RPMI8226 (cell line): ENCODE results near the gene SIRT7.

Experiments used
- DNase-seq: peaks from one replicate; pipeline ENCODE4 v3.0.0-alpha.2; 2015

SIRT7 gene

DNA sequence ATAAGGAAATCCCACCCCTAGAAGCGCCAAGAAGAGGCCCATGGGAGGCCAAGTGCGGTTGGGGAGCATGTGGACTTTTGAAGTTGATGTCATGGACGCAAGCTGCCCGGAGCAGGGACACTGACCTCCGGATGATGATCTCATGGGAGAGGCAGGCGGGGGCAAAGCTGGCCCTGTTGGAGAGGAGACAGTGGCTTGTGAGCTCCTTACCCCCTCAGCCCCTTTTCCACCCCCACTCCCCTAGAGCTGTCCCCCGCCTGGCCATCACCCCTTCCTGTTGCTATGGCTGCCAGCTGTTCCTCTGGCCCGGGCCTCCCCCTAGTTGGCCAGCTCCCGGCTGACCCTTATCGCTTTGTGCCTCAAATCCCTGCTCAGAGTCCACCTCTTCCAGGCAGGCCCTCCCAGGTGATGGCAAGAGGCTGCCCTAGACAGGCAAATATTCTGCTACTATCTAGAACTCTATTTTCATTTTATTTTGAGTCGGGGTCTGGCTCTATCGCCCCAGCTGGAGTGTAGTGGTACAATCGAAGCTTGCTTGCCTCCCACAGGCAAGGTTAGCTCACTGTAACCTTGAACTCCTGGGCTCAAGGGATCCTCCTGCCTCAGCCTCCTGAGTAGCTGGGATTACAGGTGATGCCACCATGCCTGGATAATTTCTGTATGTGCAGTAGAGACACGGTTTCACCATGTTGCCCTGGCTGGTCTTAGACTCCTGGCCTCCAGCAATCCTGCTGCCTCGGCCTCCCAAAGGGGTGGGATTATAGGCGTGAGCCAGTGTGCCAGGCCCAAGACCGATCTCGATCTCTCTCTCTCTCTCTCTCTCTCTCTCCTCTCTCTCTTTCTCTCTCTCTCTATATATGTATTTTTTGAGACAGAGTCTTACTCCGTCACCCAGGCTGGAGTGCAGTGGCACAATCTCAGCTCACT is 36.4 kb upstream of the SIRT7 start:
- no peak for DNase-seq

DNA sequence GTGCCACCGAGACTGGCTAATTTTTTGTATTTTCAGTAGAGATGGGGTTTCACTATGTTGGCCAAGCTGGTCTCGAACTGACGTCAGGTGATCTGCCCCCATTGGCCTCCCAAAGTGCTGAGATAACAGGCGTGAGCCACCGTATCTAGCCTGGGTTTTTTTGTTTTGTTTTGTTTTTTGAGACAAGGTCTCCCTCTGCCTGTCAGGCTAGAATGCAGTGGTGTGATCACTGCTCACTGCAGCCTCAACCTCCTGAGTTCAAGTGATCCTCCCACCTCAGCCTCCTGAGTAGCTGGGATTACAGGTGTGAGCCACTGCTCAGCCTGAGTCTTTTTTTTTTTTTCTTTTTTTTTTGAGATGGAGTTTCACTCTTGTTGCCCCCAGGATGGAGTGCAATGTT is 35.5 kb upstream of the SIRT7 start:
- DNase-seq, result peak; percentile 47

DNA sequence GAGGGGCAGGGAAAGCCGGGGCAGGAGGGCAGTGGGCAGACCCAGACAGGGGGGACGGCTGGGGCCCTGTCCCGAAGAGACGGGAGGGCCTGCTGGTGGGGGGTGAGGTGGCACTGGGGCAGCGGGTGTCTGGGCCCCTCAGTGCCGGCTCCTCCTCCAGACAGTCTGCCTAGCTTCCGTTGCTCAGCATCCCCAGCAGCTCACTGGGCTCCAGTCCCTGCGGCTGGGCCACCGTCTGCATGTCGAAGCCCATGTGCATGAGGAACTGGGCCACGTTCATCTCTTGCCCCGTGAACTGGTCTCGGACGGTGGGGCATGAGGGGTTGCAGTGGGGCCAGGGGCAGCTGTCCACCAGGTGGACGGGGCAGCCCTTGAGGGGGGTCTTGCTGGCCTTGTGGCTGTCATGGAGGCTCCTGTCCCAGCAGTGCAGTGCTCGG is 34.8 kb upstream of the SIRT7 start:
- DNase-seq, result no peak

- DNase-seq, result no peak
Measured at GRCh38 chr17:81951785-81952684, 34.1 kb upstream of the SIRT7 start.

DNA sequence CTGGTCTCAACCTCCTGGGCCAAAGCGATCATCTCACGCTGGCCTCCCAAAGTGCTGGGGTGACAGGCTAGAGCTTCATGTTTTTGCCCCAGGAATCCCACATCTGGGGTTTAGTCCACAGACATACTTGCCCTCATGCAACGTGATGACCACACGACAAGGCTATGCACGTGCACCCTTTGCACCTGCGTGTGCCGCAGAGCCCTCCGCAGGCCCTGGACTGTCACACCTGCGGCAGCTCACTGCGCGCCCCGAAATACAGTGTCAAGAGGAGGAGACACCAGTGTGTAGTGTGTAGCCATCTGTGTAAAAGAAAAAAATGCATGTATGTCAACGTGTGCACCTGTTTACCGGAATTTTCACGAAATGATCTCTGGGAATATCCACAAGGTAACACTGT is 32.5 kb upstream of the SIRT7 start:
- no peak for DNase-seq

- DNase-seq, result no peak
Measured at GRCh38 chr17:81948635-81949378, 30.8 kb upstream of the SIRT7 start.

DNA sequence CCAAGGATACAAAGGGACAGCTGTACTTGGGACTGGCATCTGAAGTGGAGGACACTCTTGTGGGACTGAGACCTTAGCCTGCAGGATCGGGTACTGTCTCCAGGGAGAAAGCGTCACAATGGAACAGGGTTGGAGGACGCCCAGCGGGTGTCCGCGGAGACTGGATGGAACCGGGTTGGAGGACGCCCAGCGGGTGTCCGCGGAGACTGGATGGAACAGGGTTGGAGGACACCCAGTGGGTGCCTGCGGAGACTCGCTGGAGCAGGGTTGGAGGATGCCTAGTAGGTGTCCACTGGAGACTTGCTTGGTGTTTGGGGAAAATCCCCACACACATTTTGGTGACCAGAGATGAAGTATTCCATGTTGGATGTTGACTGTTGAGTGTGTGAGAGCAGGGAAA is 29.2 kb upstream of the SIRT7 start, which contains the start of gene MYADML2:
MYADML2 (minus strand) TSS at position 45 of the 400 bp plus-strand sequence. CDS start 5,492 bp downstream, outside the sequence.
- DNase-seq, result no peak

DNA sequence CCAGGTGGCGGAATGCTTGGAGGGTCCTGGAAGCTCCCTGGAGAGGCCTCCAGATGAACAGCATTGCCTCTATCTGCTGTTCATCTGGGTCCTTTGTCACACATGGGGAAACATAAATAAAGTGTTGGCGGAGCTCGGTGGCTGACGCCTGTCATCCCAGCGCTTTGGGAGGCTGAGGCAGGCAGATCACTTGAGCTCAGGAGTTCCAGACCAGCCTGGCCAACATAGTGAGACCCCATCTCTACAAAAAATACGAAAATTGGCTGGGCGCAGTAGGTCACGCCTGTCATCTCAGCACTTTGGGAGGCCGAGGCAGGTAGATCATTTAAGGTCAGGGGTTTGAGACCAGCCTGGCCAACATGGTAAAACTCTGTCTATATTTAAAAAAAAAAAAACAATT is 26.9 kb upstream of the SIRT7 start:
- no peak for DNase-seq

DNA sequence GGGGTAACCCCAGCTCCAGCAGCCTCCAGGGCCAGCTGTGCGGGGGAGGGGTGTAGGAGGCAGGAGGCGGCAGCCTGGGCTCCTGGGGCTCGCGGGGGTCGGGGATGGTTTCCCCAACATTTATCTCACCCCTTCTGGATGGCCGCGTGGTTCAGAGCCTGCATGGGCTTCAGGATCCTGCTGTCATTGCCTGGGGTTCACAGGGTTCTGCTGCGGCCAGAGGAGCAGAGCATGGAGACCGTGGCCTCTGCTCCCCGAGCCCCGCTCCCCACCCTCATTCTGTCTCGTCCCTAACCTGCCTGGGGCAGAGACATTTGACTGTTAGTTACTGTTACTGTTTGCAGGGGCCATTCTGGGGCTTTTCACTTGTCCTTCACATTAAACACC is 24.2 kb upstream of the SIRT7 start:
- no peak for DNase-seq

DNA sequence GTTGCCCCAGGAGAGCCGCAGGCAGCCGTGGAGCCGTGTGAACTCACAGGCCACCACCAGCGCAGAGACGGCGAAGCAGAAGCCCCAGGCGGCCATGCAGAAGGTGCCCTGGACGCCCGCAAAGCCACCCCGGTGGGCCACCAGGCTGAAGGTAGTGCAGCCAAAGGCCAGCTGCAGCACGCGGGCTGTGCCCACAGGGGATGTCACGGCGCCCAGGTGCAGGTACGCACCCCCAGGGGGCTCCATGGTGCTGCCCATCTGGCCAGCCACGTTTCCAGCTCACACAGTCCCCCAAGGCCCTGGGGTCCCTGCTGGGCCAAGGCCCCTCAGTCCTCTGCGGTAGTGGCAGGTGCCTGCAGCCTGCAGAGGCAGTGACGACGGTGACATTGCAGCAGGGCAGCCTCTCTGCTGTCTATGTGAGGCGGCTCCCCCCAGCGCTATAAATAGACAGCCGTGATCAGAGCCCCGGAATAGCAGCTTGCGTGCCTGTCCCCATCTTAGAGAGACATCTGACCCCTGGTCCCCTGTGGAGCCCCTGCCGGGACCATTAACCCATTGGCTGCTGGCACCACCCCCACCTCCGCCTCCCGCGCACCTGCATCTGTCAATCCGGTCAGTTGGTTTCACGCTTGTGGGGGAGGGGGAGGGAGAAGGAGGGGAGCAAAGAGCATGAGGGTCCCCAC is 23.6 kb upstream of the SIRT7 start:
- peak; percentile 50 for DNase-seq

- DNase-seq, result no peak
Measured at GRCh38 chr17:81940538-81941483, 22.8 kb upstream of the SIRT7 start.

DNA sequence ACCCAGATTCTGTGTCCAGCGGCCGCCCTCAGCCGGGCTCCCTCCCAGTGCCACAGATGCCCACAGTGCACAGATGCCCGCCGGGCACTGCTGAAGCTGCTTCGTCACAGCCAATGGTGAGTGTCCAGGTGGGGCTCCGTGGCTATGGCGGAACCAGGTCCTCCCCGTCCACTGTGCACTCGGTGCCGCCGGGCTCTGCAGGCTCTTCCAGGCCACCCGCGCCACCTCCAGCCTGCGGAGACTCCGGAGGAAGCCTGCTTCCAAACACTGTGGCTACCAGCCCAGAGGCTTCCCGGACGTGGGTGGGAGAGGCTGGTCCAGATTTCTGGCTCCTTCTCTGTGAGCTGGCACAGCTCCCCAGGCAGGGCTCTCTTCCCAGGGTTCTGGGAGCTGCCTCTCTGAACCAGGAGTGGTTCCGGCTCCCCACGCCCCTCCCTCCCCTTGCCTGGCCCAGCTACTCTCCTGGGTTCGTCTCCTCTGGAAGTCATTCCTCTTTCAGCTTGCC is 22.0 kb upstream of the SIRT7 start:
- DNase-seq, result no peak

- no peak for DNase-seq
Measured at GRCh38 chr17:81939218-81939617, 21.2 kb upstream of the SIRT7 start.

DNA sequence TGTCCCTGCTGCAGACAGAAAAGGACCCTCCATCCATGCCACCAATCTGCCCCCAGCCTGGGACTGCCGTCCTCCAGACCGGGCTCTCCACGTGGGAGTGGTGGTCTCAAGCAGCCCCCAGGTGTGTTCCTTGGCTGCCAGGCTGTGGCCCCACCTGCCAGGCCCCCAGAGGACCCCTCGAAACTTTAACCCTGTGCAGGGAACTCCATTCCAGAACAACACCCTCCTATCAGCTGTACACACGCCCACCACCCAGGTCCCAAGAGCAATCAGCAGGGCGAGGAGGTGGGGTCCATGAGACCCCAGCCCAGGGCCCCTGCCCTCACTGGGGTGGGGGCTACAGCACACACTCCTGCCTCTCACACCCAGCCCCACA is 17.7 kb upstream of the SIRT7 start:
- no peak for DNase-seq

DNA sequence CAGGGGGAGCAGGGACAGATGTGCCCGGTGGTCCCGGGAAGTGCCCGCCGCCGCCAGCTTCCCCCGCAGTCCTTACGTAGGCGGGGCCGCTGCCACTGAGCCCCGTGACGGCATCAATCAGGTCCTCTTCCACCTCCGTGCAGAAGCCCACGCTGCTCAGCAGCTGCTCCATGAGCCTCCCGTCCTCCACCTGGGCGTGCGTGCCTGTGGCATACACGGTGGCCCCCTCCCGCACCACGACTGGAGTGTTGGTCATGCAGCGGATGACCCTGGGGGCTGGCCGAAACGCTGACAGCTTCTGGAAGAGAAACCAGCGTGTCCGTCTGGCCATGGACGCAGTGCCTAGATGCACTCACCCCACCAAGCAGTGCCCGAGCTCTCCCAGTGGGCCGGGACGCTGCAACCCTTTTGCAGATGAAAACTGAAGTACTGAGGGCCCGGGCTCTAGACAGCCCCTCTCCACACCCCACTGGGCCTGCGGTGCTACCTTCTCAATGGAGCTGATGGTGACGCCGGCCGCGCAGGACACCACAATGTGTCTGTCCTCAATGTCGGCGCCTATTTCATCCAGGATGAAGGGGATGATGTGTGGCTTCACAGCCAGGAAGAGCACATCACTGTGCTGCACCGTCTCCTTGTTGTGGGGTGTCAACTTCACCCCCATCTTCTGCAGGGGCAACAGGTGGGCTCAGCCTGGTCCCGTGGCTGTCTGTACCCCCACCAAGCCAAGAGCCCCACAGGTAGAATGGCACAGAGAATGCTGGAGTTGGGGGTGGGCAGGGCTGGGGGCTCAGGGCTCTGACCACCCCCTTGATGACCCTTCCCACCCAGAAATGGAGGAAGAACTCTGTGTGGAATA is 17.1 kb upstream of the SIRT7 start:
- no peak for DNase-seq

- no peak for DNase-seq
Measured at GRCh38 chr17:81934098-81934757, 16.3 kb upstream of the SIRT7 start.

GRCh38 chr17:81933178-81933699 is 15.3 kb upstream of the SIRT7 start:
- DNase-seq, result no peak

DNA sequence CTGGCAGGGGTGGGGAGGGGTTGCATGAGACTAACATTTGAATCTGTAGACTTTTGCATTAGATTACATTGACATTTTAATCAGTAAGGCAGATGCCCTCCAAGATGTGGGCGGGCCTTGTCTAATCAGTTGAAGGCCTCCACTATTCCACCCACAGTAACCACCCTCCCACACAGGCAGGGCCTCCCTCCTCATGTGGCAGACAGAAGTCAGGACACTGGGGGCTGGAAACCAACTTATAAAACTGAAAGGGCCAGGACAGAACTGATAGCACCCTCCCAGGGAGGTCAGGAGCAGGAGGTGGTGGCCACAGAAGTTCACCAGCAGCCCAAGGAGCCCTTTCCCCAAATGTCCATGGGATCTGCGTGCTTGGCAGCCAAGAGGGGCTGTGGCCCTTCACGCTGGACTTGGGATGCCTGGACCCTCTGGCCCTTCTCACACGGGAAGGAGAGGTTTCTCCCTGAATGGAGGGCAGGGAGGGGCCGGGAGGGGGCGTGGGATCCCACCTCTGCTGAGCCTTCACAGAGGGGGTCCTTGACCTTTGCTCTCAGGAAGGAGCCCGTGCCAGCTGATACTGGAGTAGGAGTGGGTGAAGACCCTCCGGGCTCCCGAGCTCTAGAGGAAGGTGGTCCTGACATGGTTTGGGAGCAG is 14.5 kb upstream of the SIRT7 start:
- DNase-seq, result no peak
